Gastrocnemius medialis (tissue), 4 donors: Measurements from ENCODE around the gene LRCH1. TPM values are rescaled to one million over a fixed set of nuclear protein-coding genes. Genes with fewer than 3 reads are reported as not detected.

ENCODE experiments used
- ATAC-seq, 2 donors: fragments of 150-250 bp; one replicate each; pipeline ENCODE4 v1.9.1; 2016
- DNase-seq, 2 donors: peaks; one replicate each; pipeline ENCODE4 v3.0.0-alpha.2; 2019
- H3K27ac ChIP-seq, 4 donors: fragments of 200-600 bp; sonication (generic); 1 replicate in 1 of 4; 2 replicates in 3 of 4; pipeline ENCODE4 v1.5.1; 2016 to 2018; ENCODE audit warnings: mild to moderate bottlenecking in 2 of 4, moderate library complexity in 1 of 4
- H3K27me3 ChIP-seq, 3 donors: fragments of 200-600 bp; sonication (generic) in 2 of 3; 1 replicate in 1 of 3; 2 replicates in 2 of 3; pipeline versions ENCODE4 v1.5.1 to v1.6.0; 2016 to 2019; ENCODE audit warnings: mild to moderate bottlenecking in 1 of 3, moderate library complexity in 1 of 3
- H3K36me3 ChIP-seq, 2 donors: fragments of 200-600 bp; sonication (generic) in 1 of 2; one replicate each; pipeline ENCODE4 v1.5.1; 2017 to 2018
- H3K4me1 ChIP-seq, 2 donors: fragments of 200-600 bp; sonication (generic) in 1 of 2; one replicate each; pipeline ENCODE4 v1.5.1; 2016 to 2017; ENCODE audit warnings: mild to moderate bottlenecking in 2 of 2
- H3K4me3 ChIP-seq, 4 donors: fragments of 200-600 bp; sonication (generic) in 3 of 4; 1 replicate in 1 of 4; 2 replicates in 3 of 4; pipeline ENCODE4 v1.5.1; 2016 to 2019; ENCODE audit warnings: mild to moderate bottlenecking in 2 of 4
- H3K9me3 ChIP-seq, 3 donors: fragments of 200-600 bp; sonication (generic) in 2 of 3; 1 replicate in 1 of 3; 2 replicates in 2 of 3; pipeline ENCODE4 v1.5.1; 2016 to 2019
- POLR2A ChIP-seq, 2 donors: fragments of 450-650 bp; IDR thresholded peaks; one replicate each; pipeline ENCODE4 v1.6.1; 2017; ENCODE audit warnings: antibody characterized with exemption in 2 of 2, mild to moderate bottlenecking in 2 of 2, moderate library complexity in 2 of 2
- in situ Hi-C, 4 donors: fragments of 200-750 bp; cut with MboI; loops; one replicate each; pipeline versions ENCODE4 v1.15.0 to v1.8.0; 2017; ENCODE audit warnings: low sequenced_read_pairs in 4 of 4
- intact Hi-C: fragments of 100-400 bp; cut with DNase I; formaldehyde crosslinking; loops from one replicate; pipeline ENCODE4 v1.15.1; 2023; ENCODE audit warnings: low total_unique reads
- total RNA-seq, 4 donors: library from RNA; depleted of rRNA; stranded (reverse); fragments of >200 nt; gene quantifications; one replicate each; pipeline versions ENCODE4 v1.1.0 to v1.2.3, GENCODE V29; 2016
- TF ChIP-seq, protein P1 (sequence below), 5 experiments: fragments of 450-650 bp in 3 of 5; fragments of 200-600 bp in 2 of 5; sonication (generic) in 2 of 5; IDR thresholded peaks in 4 of 5; conservative IDR thresholded peaks in 1 of 5; 1 replicate in 4 of 5; 2 replicates in 1 of 5; pipeline ENCODE4 v1.5.1; 2016 to 2019; ENCODE audit warnings: antibody characterized with exemption in 5 of 5, mild to moderate bottlenecking in 3 of 5, moderate library complexity in 3 of 5

The LRCH1 gene
- total RNA-seq, 4 donors from 2014 or later: 3.4 to 5.0 (median 3.9) TPM

DNA sequence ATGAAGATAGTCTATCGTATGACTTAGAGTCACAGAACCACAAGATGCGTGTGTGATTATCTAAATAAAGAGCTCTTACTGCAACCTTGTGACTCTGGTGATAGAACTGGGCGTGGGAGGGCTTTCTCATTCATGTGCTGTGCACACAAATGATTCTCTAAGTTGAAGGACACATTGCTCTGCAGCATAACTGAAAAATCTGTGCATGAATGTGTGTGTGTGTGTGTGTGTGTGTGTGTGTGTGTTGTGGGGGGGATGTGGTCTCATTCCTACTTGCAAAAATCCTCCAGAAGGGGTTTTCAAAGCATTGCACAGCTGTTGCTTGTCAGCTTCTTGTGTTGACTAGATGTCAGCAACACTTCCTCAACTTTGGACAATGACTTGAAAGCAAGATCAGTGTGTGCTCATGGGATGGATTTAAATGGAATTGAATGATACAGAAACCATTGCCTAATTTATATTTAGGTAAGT, 22.4 kb downstream of the LRCH1 start:
- H3K27me3 ChIP-seq: no peaks in the 10 kb centered on the region
- DNase-seq: no peak
- no peak overlapping the region for H3K27ac ChIP-seq
- no peak overlapping the region for H3K4me3 ChIP-seq
- H3K9me3 ChIP-seq: no peaks in the 10 kb centered on the region
- ATAC-seq: no peak
- H3K36me3 ChIP-seq: no peaks in the 10 kb centered on the region
- TF ChIP-seq POLR2A (IDR thresholded peaks at IDR 0.05): no peak
- TF ChIP-seq, protein P1, sequence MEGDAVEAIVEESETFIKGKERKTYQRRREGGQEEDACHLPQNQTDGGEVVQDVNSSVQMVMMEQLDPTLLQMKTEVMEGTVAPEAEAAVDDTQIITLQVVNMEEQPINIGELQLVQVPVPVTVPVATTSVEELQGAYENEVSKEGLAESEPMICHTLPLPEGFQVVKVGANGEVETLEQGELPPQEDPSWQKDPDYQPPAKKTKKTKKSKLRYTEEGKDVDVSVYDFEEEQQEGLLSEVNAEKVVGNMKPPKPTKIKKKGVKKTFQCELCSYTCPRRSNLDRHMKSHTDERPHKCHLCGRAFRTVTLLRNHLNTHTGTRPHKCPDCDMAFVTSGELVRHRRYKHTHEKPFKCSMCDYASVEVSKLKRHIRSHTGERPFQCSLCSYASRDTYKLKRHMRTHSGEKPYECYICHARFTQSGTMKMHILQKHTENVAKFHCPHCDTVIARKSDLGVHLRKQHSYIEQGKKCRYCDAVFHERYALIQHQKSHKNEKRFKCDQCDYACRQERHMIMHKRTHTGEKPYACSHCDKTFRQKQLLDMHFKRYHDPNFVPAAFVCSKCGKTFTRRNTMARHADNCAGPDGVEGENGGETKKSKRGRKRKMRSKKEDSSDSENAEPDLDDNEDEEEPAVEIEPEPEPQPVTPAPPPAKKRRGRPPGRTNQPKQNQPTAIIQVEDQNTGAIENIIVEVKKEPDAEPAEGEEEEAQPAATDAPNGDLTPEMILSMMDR (IDR thresholded peaks at IDR 0.05 in 4 of 5, conservative IDR thresholded peaks at IDR 0.05 in 1 of 5): no peak
- in situ Hi-C loops: no loop called here
- intact Hi-C loops: loop anchor here (10.0 kb wide), 1 partner anchor 59 kb away; no protein-coding TSS in a partner anchor
- peaks cover 38 to 56% of the 10 kb centered on the region in 2 donors for H3K4me1 ChIP-seq

DNA sequence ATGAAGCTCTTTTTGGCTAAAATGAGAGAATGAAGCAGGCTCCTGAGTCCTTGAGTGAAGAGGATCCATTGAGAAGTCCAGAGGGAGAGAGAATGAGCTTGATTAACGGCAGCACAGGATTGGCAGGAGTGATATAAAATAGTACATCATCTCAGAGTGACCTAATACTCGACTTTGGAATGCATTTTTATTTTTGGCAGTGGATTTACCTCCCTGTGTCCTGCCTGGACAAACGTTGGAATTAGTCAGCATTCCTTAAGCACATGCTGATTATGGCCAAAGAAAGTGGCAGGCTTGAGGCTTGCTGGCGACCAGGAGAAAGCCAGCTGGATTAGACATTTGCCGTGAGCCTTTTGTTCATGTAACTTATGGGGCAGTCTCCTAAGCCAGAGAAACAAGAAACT, 22.9 kb downstream of the LRCH1 start:
- peaks cover 34 to 55% of the 10 kb centered on the region in 2 donors for H3K4me1 ChIP-seq
- DNase-seq: no peak

DNA sequence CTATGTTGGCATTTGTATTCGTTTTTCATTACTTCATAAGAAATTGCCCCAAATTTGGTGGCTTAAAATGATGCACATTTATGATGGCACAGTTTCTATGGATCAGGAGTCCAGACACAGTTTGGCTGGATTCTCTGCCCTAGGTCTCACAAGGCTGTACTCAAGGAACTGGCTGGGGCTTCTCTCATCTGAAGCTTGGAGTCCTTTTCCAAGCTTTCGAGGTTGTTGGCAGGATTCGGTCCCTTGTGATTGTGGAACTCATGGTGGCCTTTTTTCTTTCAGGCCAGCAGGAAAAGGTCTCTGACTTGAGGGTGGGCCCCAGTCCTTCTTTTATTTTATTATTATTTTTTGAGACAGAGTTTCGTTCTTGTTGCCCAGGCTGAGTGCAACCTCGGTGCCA, 23.8 kb downstream of the LRCH1 start:
- DNase-seq (no peak), ATAC-seq (no peak)
- H3K4me3 ChIP-seq: no peak overlapping the region
- H3K36me3 ChIP-seq: no peaks in the 10 kb centered on the region
- peaks cover 24 to 46% of the 10 kb centered on the region in 2 donors for H3K4me1 ChIP-seq
- no peaks in the 10 kb centered on the region for H3K9me3 ChIP-seq
- H3K27me3 ChIP-seq: no peaks in the 10 kb centered on the region
- intact Hi-C loops (loop anchor here (10.0 kb wide), 1 partner anchor 58 kb away; no protein-coding TSS in a partner anchor), in situ Hi-C loops (no loop called here)
- no peak for TF ChIP-seq POLR2A (IDR thresholded peaks at IDR 0.05)
- TF ChIP-seq, protein P1 (IDR thresholded peaks at IDR 0.05 in 4 of 5, conservative IDR thresholded peaks at IDR 0.05 in 1 of 5): no peak
- H3K27ac ChIP-seq: no peak overlapping the region

More for the DNA sequence above, 22.9 kb downstream of the LRCH1 start:
- peak; percentile 23 to 55 for ATAC-seq
- H3K36me3 ChIP-seq: no peaks in the 10 kb centered on the region
- no peak overlapping the region for H3K4me3 ChIP-seq
- in situ Hi-C loops: no loop called here
- no peak overlapping the region for H3K27ac ChIP-seq
- intact Hi-C loops: loop anchor here (10.0 kb wide), 1 partner anchor 59 kb away; no protein-coding TSS in a partner anchor
- H3K27me3 ChIP-seq: no peaks in the 10 kb centered on the region
- TF ChIP-seq POLR2A (IDR thresholded peaks at IDR 0.05): no peak
- TF ChIP-seq, protein P1 (IDR thresholded peaks at IDR 0.05 in 4 of 5, conservative IDR thresholded peaks at IDR 0.05 in 1 of 5): no peak
- H3K9me3 ChIP-seq: no peaks in the 10 kb centered on the region

DNA sequence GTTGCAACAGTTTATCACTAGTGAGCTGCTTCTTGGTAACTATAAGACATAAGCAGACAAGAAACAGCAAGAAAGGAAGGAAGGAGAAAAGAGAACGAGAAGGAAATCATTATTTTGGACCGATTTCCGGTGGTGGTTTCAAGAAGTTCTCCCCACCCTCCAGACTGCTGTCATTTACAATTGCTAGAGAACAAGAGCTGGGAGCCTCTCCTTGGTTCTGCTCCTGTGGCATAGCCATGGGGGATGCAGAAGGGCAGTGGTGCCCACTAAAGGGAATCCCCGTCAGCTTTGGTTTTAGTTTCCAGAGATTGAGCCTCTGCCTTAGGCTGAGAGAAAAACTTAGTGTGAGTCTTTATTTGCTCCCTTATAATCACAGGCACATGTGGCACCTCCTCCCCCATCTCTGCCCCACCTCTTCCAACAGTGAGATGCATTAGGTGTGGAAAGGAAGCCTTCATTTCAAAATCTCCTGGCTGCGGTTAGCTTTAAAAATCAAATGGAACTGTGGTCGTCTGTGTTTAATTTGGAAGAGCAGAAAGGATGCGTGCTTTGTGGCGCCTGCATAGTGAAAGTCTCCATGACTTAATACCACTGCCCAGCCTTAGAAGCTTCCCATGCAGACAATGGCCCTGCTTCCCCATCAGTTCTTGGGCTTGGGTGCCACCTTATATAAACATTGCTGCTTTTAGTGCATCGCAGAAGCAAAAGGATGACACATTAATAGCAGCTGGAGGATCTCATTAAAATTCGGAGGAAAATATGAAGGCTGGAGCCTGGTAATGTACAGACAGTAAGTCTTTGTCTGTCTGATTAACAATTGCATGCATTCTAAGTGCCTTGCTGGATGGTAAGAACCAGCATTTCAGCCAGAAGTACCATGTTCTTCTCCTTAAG, 25.0 kb downstream of the LRCH1 start:
- in situ Hi-C loops: no loop called here
- no peak overlapping the region for H3K4me3 ChIP-seq
- H3K27me3 ChIP-seq: no peaks in the 10 kb centered on the region
- no peak for ATAC-seq
- H3K4me1 ChIP-seq: peaks cover 18 to 49% of the 10 kb centered on the region in 2 donors
- H3K36me3 ChIP-seq: no peaks in the 10 kb centered on the region
- H3K9me3 ChIP-seq: no peaks in the 10 kb centered on the region
- TF ChIP-seq POLR2A (IDR thresholded peaks at IDR 0.05): no peak
- TF ChIP-seq, protein P1 (IDR thresholded peaks at IDR 0.05 in 4 of 5, conservative IDR thresholded peaks at IDR 0.05 in 1 of 5): no peak
- no peak overlapping the region for H3K27ac ChIP-seq
- intact Hi-C loops: loop anchor here (10.0 kb wide), 1 partner anchor 57 kb away; no protein-coding TSS in a partner anchor
- DNase-seq: no peak
